B cell (primary cell): ENCODE results near the gene FBXL16. TPM values are rescaled to one million over a fixed set of nuclear protein-coding genes. Genes with fewer than 3 reads are reported as not detected.

Experiments used
- ATAC-seq: fragments of 200-7000 bp; cut with Tn5 transposase; one replicate; pipeline ENCODE4 v1.10.0; 2021; ENCODE audit warnings: low read depth, mild to moderate bottlenecking, moderate number of reproducible peaks, moderate library complexity
- CTCF ChIA-PET: fragments of 350-600 bp; sonication (Branson Sonifier 250); formaldehyde crosslinking; loops from one replicate; lab custom pipeline; 2021; ENCODE audit warnings: antibody characterized with exemption, inconsistent platforms; lab: Charles Lee
- POLR2A ChIA-PET: fragments of 350-600 bp; sonication (Branson Sonifier 250); formaldehyde crosslinking; loops from one replicate; lab custom pipeline; 2021; ENCODE audit warnings: antibody characterized with exemption; lab: Charles Lee
- DNase-seq: peaks from one replicate; pipeline ENCODE4 v3.0.0; 2013
- H2AFZ ChIP-seq: 2 replicates; pipeline ENCODE4 v1.6.1; 2012; ENCODE audit warnings: mild to moderate bottlenecking, low read depth, low read length; ENCODE audit not compliant: insufficient read depth, poor library complexity, severe bottlenecking
- H3K27ac ChIP-seq, 2 donors: 1 replicate in 1 of 2; 2 replicates in 1 of 2; pipeline ENCODE4 v1.5.1; 2012 to 2013; ENCODE audit warnings: low read length in 2 of 2, mild to moderate bottlenecking in 2 of 2, moderate library complexity in 1 of 2
- H3K27me3 ChIP-seq, 4 experiments: fragments of 200-600 bp in 1 of 4; sonication (generic) in 1 of 4; replicated peaks in 1 of 4; 1 replicate in 2 of 4; 2 replicates in 2 of 4; pipeline versions ENCODE4 v1.6.1 to v1.7.0; 2013 to 2016; ENCODE audit warnings: low read length in 3 of 4, mild to moderate bottlenecking in 2 of 4, mixed read lengths in 1 of 4, moderate library complexity in 1 of 4; ENCODE audit not compliant: insufficient read depth in 4 of 4, control insufficient read depth in 3 of 4; ENCODE audit errors: control extremely low read depth in 1 of 4
- H3K36me3 ChIP-seq, 2 experiments: replicated peaks in 1 of 2; 1 replicate in 1 of 2; 2 replicates in 1 of 2; pipeline versions ENCODE4 v1.6.1 to v1.7.1; 2013; ENCODE audit warnings: low read length in 1 of 2; ENCODE audit not compliant: insufficient read depth in 2 of 2, control insufficient read depth in 1 of 2; ENCODE audit errors: control extremely low read depth in 1 of 2, extremely low read depth in 1 of 2
- H3K4me1 ChIP-seq, 2 donors: fragments of 200-600 bp in 1 of 2; sonication (generic) in 1 of 2; 1 replicate in 1 of 2; 2 replicates in 1 of 2; pipeline versions ENCODE4 v1.5.1 to v1.6.1; 2013 to 2017; ENCODE audit warnings: low read length in 2 of 2; ENCODE audit not compliant: control insufficient read depth in 2 of 2, insufficient read depth in 2 of 2
- H3K4me2 ChIP-seq: replicated peaks from 2 replicates; pipeline ENCODE3; 2012; ENCODE audit warnings: mild to moderate bottlenecking, low read depth, low read length; ENCODE audit not compliant: poor library complexity, severe bottlenecking
- H3K4me3 ChIP-seq, 5 experiments: fragments of 200-600 bp in 1 of 5; sonication (generic) in 1 of 5; 1 replicate in 3 of 5; 2 replicates in 2 of 5; pipeline versions ENCODE4 v1.5.1 to v1.7.0; 2011 to 2016; ENCODE audit warnings: low read length in 4 of 5, mild to moderate bottlenecking in 4 of 5, low read depth in 2 of 5, control low read depth in 1 of 5, moderate library complexity in 1 of 5; ENCODE audit not compliant: insufficient read depth in 1 of 5; ENCODE audit errors: control extremely low read depth in 1 of 5, extremely low read depth in 1 of 5
- H3K79me2 ChIP-seq: fragments of 200-600 bp; sonication (generic); one replicate; pipeline ENCODE4 v1.6.0; 2016; ENCODE audit warnings: low read length; ENCODE audit not compliant: control insufficient read depth, insufficient read depth
- H3K9ac ChIP-seq: fragments of 200-600 bp; sonication (generic); 2 replicates; pipeline ENCODE4 v1.6.1; 2017; ENCODE audit warnings: mild to moderate bottlenecking, low read length, moderate library complexity
- H3K9me3 ChIP-seq, 3 donors: one replicate each; pipeline versions ENCODE4 v1.6.1 to v1.7.1; 2013; ENCODE audit warnings: low read length in 2 of 3; ENCODE audit not compliant: control insufficient read depth in 2 of 3, insufficient read depth in 1 of 3; ENCODE audit errors: control extremely low read depth in 1 of 3
- H4K20me1 ChIP-seq: 2 replicates; pipeline ENCODE4 v1.6.0; 2012; ENCODE audit warnings: mild to moderate bottlenecking, low read length; ENCODE audit not compliant: insufficient read depth, control insufficient read depth, poor library complexity, severe bottlenecking
- H3K27ac Mint-ChIP-seq: one replicate; pipeline ENCODE4 v1.8.0; 2021; ENCODE audit warnings: mixed read lengths
- H3K27me3 Mint-ChIP-seq: one replicate; pipeline ENCODE4 v1.8.0; 2021; ENCODE audit warnings: mixed read lengths
- H3K4me1 Mint-ChIP-seq: one replicate; pipeline ENCODE4 v1.8.0; 2021; ENCODE audit warnings: mixed read lengths
- H3K4me3 Mint-ChIP-seq: one replicate; pipeline ENCODE4 v1.8.0; 2021; ENCODE audit warnings: mixed read lengths
- H3K9me3 Mint-ChIP-seq: one replicate; pipeline ENCODE4 v1.8.0; 2022; ENCODE audit warnings: mixed read lengths; ENCODE audit not compliant: insufficient read depth
- CTCF ChIP-seq: fragments of 200-600 bp; IDR thresholded peaks from one replicate; pipeline ENCODE4 v1.8.0; 2022; ENCODE audit warnings: antibody characterized with exemption, mild to moderate bottlenecking
- EZH2 ChIP-seq: IDR thresholded peaks from 2 replicates; pipeline ENCODE4 v1.6.1; 2012; ENCODE audit warnings: borderline replicate concordance, low read depth, mild to moderate bottlenecking, moderate library complexity, low read length; ENCODE audit not compliant: insufficient read depth, poor library complexity, severe bottlenecking
- WGBS: methylation state at CpG from one replicate; pipeline ENCODE4 v1.1.5; 2013; ENCODE audit warnings: missing lambda C conversion rate; ENCODE audit not compliant: insufficient coverage; 5-methylcytosine and 5-hydroxymethylcytosine counted together
- intact Hi-C: fragments of 100-400 bp; cut with micrococcal nuclease; formaldehyde crosslinking; loops from one replicate; pipeline ENCODE4 v1.10.0; 2022
- polyA plus RNA-seq: library from polyadenylated mRNA; depleted of rRNA; stranded (reverse); fragments of >200 nt; gene quantifications from 2 replicates; pipeline ENCODE4 v1.2.3, GENCODE V29; 2012
- total RNA-seq, 2 donors: library from RNA; stranded (reverse); fragments of 120-200 nt in 1 of 2; gene quantifications; 1 replicate in 1 of 2; 2 replicates in 1 of 2; pipeline versions ENCODE4 v1.2.3 to v1.2.4, GENCODE V29; 2013 to 2022

The FBXL16 gene
- total and polyA plus RNA-seq, 2 donors (not counting 1 experiment from before 2014, with no cell fraction given), result 2.2 to 5.8 TPM

DNA sequence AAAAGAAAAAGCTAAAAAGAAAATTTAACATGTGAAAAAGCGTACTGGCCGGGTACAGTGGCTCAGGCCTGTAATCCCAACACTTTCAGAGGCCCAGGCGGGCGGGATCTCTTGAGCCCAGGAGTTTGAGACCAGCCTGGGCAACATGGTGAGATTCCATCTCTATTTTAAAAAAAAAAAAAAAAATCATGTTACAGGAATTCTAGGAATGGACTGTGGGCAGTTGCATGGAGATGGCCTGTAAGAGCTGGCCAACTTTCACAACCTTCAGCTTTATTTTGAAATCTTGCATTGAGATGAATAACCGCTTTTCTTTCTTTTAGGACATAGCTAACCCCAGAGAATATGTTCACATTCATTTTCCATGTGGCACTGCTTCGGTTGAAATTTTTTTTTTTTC lies 43.4 kb upstream of the FBXL16 start:
- no peaks in the 10 kb centered on the region for H3K4me1 Mint-ChIP-seq
- Histone ChIP-seq H3K9ac (no peak overlapping the region), H3K4me2 (no peak overlapping the region), H3K36me3 (no peaks in the 10 kb centered on the region), H3K27me3 (no peaks in the 10 kb centered on the region), H2AFZ (no peak overlapping the region), H3K9me3 (no peaks in the 10 kb centered on the region), H3K4me1 (no peaks in the 10 kb centered on the region), H3K27ac (no peak overlapping the region), H3K79me2 (no peaks in the 10 kb centered on the region), H4K20me1 (no peaks in the 10 kb centered on the region), H3K4me3 (no peak overlapping the region)
- H3K27me3 Mint-ChIP-seq, result no peaks in the 10 kb centered on the region
- DNase-seq (no peak), ATAC-seq (no peak)
- 100% methylated on average over 1 of the region's 6 CpGs for WGBS
- no peak for TF ChIP-seq EZH2
- no peak for TF ChIP-seq CTCF
- H3K27ac Mint-ChIP-seq, result no peak overlapping the region
- ChIA-PET POLR2A (no interaction called here), CTCF (interaction anchor here (0.7 to 0.9 kb wide), 2 partner anchors 14 to 39 kb away, joined by 3 to 4 read pairs; partner anchors contain the start of genes CHTF18 and RPUSD1)
- intact Hi-C loops, result no loop called here
- H3K4me3 Mint-ChIP-seq, result no peak overlapping the region
- H3K9me3 Mint-ChIP-seq, result no peaks in the 10 kb centered on the region

DNA sequence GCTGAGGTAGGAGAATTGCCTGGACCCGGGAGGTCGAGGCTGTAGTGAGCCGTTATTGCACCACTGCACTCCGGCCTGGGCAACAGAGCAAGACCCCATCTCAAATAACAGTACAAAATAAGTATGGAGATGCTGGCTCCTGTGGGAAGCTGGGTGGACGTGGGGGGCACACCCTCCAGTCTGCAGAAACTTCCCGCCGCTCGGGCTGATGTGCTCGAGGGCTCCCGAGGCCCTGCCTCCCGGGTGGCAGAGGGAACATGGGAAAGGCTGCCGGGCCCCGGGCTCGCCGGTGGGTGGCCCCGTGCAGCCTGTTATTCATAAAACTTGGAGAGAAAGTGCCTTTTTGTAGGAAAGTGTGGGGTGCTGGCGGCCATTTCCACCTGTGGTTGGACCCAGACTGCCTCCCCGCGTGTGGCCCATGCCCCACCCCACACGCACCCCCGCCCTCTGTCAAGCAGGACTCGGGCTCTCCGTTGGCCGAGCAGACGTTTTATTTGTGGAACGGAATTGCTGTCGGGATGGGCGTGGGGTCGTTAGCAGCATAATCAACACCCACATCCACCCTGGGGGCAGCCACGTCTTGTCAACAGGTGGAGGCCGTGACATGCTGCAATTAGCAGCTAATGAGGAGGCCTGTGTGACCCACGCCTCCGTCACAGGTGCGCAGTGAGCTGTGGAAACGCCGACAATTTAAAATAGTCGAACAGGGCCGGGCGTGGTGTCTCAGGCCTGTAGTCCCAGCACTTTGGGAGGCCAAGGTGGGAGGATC lies 42.6 kb upstream of the FBXL16 start:
- Histone ChIP-seq H3K4me1 (no peaks in the 10 kb centered on the region), H3K4me2 (no peak overlapping the region), H3K27me3 (no peaks in the 10 kb centered on the region), H3K27ac (no peak overlapping the region), H2AFZ (no peak overlapping the region), H3K4me3 (no peak overlapping the region), H3K9ac (no peak overlapping the region), H3K9me3 (no peaks in the 10 kb centered on the region), H3K36me3 (no peaks in the 10 kb centered on the region), H4K20me1 (no peaks in the 10 kb centered on the region), H3K79me2 (no peaks in the 10 kb centered on the region)
- TF ChIP-seq CTCF (no peak), EZH2 (no peak)
- 85% methylated on average over 32 of the region's 39 CpGs for WGBS
- no peaks in the 10 kb centered on the region for H3K27me3 Mint-ChIP-seq
- POLR2A ChIA-PET, result no interaction called here
- H3K27ac Mint-ChIP-seq, result no peak overlapping the region
- CTCF ChIA-PET, result no interaction called here
- DNase-seq, result no peak
- intact Hi-C loops, result no loop called here
- H3K4me1 Mint-ChIP-seq, result no peaks in the 10 kb centered on the region
- H3K9me3 Mint-ChIP-seq, result no peaks in the 10 kb centered on the region
- H3K4me3 Mint-ChIP-seq, result no peak overlapping the region
- no peak for ATAC-seq
